GM12892 (cell line): ENCODE data around the gene PRDM5.

Source experiments
- POLR2A ChIP-seq: IDR thresholded peaks from 2 replicates; pipeline ENCODE4 v1.6.1; 2011; ENCODE audit warnings: low read depth, low read length, control low read depth
- TAF1 ChIP-seq: IDR thresholded peaks from 2 replicates; pipeline ENCODE4 v1.6.1; 2011; ENCODE audit warnings: low read depth, mild to moderate bottlenecking, control low read depth, low read length, borderline replicate concordance

DNA sequence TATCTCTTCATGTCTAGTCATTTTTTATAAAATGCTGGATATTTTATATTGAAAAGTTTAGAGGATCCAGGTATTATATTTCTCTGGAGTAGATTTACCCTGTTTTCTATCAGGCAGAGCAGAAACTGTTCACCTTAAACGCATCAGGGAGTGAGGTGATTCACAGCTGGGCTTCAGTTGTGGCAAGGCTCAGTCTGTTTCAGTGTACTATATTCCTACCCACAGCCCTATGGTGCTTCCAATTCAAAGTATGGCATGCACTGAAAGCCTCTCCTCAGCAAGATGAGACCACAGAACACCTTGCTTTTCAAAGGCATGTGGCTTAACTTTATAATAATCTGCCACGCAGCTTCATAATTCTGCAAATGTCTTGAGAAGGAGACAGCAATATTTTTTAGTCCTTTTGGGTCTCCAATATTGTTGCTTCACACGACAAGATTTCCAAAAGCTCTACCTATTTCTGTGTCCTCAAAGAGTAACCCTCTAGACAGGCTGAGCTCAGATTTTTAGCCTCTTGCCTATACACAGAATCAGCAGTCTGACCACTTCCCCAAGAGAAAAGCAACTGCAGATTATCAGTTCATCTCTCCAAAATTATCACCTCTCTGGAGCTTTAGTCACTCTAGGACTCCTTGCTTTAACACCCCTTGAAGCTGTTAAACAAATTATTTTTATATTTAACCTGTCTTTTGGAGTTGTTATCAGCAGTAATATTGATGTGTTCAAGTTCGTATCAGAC, 24.4 kb downstream of the PRDM5 start:
- TF ChIP-seq POLR2A (no peak), TAF1 (no peak)
